Measurements from ENCODE around the gene BCL2L15. TPM values are rescaled to one million over a fixed set of nuclear protein-coding genes. Genes with fewer than 3 reads are reported as not detected.

The BCL2L15 gene
- total and polyA plus RNA-seq, 2 of the 13 experiments (the other 11 are each of a cell fraction or from before 2014, with no cell fraction given) = 0.03 to 0.27 TPM

GRCh38 chr1:113904674-113905434, 17.5 kb upstream of the BCL2L15 start, which contains the start of the genes AP4B1 and DCLRE1B (continued):
- TF ChIP-seq GRHL1 (CRISPR knock-in tag; conservative IDR thresholded peaks at IDR 0.05) = no peak
- TF ChIP-seq ARID2 (CRISPR knock-in tag; IDR thresholded peaks at IDR 0.05; ENCODE audit: borderline replicate concordance) = peak; percentile 70; the same call in 1 of the 2 replicates
- peak; percentile 91 for TF ChIP-seq ZFX (CRISPR knock-in tag; IDR thresholded peaks at IDR 0.05; ENCODE audit: low read depth)
- TF ChIP-seq ZNF691 (CRISPR knock-in tag; IDR thresholded peaks at IDR 0.05; ENCODE audit: borderline replicate concordance, low read depth) = no peak; the same call in 1 of the 2 replicates
- no peak; the same call in 1 of the 2 replicates for TF ChIP-seq ZBTB26 (CRISPR knock-in tag; IDR thresholded peaks at IDR 0.05; ENCODE audit: borderline replicate concordance)
- no peak for TF ChIP-seq ATF7 (IDR thresholded peaks at IDR 0.05)
- no peak for TF ChIP-seq ATF7 (CRISPR knock-in tag; IDR thresholded peaks at IDR 0.05)
- no peak for TF ChIP-seq MTA1 (CRISPR knock-in tag; IDR thresholded peaks at IDR 0.05; ENCODE audit: borderline replicate concordance)
- no peak for TF ChIP-seq GLMP (CRISPR knock-in tag; IDR thresholded peaks at IDR 0.05; ENCODE audit: borderline replicate concordance)
- peak; percentile 96 for TF ChIP-seq KDM2A (CRISPR knock-in tag; IDR thresholded peaks at IDR 0.05; ENCODE audit: borderline replicate concordance, low read depth)
- TF ChIP-seq CCDC6 (CRISPR knock-in tag; IDR thresholded peaks at IDR 0.05) = peak; percentile 62
- TF ChIP-seq E2F1 (CRISPR knock-in tag; IDR thresholded peaks at IDR 0.05) = peak; percentile 98
- TF ChIP-seq ERF (CRISPR knock-in tag; IDR thresholded peaks at IDR 0.05) = peak; percentile 96
- no peak for TF ChIP-seq CBX2 (IDR thresholded peaks at IDR 0.05; ENCODE audit: low read depth, low read length)
- TF ChIP-seq CBX2 (CRISPR knock-in tag; IDR thresholded peaks at IDR 0.05; ENCODE audit: low read depth) = no peak
- TF ChIP-seq ARID5B (CRISPR knock-in tag; IDR thresholded peaks at IDR 0.05) = peak; percentile 72
- TF ChIP-seq MTERF4 (CRISPR knock-in tag; IDR thresholded peaks at IDR 0.05) = no peak; the same call in 1 of the 2 replicates

Measured in HepG2 (cell line).